Stimulated activated CD8-positive, alpha-beta memory T cell treated with anti-CD3 and anti-CD28 coated beads, Interleukin-12 subunit alpha, Interleukin-12 subunit beta, amount 100 ng/mL, for 24 hours (primary cell): ENCODE results near the gene RAB20.
"Not testable (repeated sequence)": the region's sequence is repeated elsewhere in the genome, so short reads cannot be mapped to it uniquely, and the experiment has no call there.

ENCODE experiments used
- DNase-seq: peaks from one replicate; pipeline ENCODE4 v3.0.0-alpha.2; 2020; ENCODE audit errors: extremely low read depth

RAB20 gene

GRCh38 chr13:110575322-110576069 lies 14.0 kb upstream of the RAB20 start:
- no peak for DNase-seq

GRCh38 chr13:110574161-110574560 lies 12.6 kb upstream of the RAB20 start:
- no peak for DNase-seq

DNA sequence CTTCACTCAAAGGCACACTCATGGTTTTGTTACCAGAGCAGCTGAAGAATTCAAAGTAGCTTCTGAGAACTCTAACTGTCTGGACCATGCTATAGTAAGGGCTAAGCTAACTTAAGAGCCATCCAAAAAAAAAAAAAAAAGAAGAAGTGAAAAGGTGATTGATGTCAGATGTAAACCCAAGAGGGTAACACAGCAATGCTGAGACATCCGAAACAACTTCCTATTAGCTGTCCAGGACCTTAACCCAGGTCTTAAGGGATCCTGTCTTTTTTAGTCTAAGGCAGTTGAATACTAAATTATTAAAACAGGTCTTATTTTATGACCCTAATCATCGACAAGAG lies 11.2 kb upstream of the RAB20 start:
- no peak for DNase-seq

DNA sequence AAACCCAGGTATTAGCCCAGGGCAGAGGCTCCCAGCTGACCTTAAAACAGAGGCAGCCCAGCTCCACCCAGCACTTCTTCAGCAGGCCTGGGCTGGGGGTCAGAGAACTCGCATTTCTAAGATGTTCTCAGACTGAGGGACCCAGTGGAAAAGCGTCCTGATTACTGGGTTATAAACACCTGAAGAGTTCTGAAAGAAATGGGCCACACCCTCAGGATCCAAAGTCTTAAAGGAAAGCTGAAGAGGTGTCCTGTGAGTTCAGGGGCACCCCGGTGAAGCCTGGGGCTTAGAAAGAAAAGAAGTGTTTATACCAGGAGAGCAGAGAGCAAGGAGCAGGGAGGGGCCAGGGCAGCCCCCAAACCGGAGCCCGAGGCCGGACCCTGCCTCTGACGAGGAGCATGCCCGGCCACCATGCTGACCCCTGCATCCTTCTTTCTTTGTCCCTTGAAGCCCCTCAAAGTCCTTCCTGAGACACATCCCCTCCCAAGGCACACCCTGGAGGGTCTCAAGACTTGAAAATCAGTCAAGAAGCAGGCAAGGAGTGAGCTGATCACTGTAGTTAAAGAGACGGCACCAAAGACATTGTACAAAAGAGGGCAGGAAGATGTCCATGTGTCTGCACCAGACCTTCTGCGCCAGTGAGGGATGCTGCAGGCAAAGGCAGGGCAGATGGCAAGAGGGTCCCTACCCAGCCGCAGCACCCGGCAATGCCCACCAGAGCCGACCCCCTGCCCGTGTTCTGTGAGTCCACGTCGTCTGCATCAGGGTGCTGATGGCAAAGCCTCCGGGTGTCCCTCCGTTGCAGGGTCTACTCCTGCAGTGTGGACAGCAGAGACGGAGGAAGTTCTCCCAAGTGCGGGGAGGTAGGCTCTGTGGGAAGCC lies 10.6 kb upstream of the RAB20 start:
- DNase-seq = no peak

DNA sequence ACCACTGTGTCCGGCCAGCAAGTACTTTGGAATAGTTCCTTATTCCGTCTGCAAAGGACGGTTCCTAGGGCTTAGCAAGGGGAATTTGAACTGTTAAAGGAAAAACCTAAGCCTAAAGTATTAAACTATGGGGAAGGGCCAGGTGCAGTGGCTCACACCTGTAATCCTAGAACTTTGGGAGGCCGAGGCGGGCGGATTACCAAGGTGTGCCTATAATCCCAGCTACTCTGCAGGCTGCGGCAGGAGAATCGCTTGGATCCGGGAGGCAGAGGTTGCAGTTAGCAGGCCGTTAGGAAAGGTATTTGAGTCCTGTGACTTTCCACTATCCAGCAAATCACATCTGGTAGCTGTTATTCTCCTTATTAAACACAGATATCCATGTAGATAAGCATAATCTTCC lies 9.4 kb upstream of the RAB20 start:
- DNase-seq = no peak

DNA sequence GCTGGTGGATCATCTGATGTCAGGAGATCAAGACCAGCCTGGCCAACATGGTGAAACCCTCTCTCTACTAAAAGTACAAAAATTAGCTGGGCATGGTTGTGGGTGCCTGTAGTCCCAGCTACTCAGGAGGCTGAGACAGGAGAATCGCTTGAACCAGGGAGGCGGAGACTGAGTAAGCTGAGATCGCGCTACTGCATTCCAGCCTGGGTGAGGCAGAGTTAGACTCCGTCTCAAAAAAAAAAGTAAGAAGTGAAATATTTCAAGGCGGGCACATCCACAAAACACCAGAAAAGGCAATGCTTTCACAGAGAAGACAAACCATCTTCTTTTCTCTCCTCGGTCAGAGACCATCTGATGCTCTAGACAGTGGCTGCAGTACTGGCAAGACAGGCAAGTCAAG lies 8.4 kb upstream of the RAB20 start:
- DNase-seq = not testable (repeated sequence)

DNA sequence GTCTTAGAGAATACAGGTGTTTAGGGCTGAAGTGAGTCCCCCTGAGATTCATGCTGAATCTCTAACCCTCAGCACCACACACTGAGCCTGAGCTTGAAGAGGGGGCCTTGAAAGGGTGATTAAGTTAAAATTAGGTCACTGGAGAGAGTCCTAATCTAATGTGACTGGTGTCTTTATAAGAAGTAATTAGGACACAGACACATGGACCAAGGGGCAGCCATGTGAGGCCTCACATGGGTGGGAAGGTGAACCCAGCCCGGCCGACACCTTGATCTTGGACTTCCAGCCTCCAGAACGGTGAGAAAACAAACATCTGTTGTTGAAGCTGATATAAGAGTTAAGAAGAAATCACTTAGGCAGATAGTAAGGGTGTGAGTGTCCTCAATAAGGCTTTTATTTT lies 7.1 kb upstream of the RAB20 start:
- DNase-seq = no peak

DNA sequence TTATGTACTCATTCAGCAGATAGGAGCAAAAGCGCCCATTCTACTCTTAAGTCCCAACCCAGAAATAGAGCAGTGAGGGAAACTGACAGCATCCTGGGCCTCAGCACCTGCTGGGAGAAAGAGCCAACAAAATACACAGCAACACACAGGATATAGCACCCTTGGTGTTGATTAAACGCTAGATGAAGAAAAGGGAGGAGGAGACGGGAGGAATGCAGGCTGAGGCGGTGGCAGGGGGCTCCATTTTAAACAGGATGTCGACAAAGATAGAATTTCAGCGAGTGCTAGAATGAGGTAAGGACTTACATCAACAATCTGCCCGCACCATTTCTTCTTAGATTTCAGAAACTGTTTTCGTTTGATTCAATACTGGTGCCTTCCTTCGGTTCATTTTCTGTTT lies 4.6 kb upstream of the RAB20 start:
- no peak for DNase-seq

DNA sequence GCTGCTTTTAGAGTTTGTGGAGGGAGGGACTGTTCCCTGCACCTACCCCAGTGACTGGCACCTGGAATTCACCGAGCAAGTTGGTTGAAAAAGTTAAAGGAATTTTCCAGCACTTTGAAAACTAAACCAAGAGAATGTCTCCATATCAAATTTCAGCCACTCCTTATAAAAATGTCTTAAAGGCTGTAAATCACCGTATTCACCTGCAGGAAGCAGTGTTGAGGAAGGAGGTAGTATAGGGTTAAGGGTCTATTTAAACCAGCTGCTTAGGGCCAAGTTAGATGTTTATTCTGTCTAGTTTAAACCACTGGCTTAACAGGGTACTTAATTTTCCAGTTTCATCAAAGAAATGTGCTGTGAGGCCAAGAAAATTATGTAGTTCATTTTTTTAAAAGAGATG lies 3.8 kb upstream of the RAB20 start:
- DNase-seq = no peak

GRCh38 chr13:110564472-110564985 lies 3.0 kb upstream of the RAB20 start:
- DNase-seq = no peak

- no peak for DNase-seq
Measured at GRCh38 chr13:110563463-110563774, 1.9 kb upstream of the RAB20 start.

DNA sequence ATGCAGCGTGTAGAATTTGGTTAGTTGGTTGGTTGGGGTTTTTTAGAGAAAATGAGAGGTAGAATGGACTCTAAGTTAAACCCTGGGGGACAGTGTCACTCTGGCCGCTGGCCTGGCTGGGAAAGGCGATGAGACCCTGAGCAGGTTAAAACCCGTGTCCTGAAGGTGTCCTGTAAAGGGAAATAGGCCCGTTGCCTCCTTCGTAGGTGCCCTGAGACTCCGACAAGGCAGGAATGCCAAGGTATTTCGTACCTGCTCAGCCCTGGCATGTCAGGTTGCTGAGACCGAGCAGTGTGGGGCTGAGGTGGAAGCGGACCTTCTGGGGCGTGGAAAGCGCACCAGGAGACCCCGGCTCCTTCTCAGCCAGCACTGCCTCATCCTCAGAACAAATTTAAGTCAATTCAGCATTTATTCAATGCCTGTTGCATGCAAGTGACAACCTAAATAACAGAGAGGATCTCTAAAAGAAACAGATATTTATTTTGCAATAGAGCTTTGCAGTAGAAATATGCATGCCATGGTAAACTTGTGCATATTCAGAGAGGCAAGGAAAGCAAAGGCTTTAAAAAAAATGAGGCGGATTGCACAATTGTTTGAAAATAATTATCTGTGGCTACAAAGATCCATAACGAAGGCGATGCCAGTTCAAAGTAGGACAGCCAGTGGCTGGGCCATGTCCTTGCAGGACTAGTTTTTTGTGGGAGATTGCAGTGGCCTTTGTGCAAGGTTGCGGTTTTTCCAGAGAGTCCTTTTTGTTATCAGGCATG lies 1.4 kb upstream of the RAB20 start:
- DNase-seq = no peak

- DNase-seq = no peak
Measured at GRCh38 chr13:110562036-110562597, 595 bp upstream of the RAB20 start.

DNA sequence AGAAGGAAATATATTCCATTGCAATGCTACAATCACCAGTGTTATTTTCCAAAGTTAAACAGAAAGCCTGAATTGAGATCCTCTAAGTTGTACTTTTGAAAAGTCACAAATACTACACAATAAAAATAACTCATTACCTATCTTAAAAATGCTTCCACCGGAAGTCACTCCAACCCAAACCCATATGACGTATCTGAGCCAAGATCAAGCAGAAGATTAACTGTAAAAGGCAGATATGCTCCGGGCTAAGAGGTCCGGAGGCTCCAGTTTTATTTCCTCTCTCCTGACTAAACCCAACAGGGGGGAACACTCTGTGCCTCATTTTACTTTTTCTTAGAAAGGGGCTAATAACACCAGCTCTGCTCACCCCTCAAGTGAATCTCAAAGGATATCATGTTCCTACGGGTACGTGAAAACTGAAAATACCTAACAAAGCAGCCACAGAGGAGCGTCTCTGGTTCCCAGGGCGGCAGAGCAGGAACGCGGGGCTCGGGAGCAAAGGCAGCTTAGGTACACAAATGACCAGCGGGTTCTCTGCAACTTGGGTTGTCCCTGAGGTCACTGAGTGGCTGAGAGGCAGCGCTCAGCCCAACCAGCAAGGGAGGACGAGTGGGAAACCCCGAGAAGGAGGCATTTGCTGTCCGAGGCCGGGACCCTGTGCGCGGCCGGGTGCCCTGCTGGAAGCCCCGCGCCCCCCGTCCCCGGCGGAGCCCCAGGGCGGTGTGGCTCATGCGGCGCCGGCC lies 750 bp downstream of the RAB20 start:
- DNase-seq = no peak

GRCh38 chr13:110559986-110560385 lies 1.5 kb downstream of the RAB20 start:
- no peak for DNase-seq

GRCh38 chr13:110559429-110559943 lies 2.0 kb downstream of the RAB20 start:
- no peak for DNase-seq

GRCh38 chr13:110557610-110558305 lies 3.8 kb downstream of the RAB20 start:
- DNase-seq = no peak

DNA sequence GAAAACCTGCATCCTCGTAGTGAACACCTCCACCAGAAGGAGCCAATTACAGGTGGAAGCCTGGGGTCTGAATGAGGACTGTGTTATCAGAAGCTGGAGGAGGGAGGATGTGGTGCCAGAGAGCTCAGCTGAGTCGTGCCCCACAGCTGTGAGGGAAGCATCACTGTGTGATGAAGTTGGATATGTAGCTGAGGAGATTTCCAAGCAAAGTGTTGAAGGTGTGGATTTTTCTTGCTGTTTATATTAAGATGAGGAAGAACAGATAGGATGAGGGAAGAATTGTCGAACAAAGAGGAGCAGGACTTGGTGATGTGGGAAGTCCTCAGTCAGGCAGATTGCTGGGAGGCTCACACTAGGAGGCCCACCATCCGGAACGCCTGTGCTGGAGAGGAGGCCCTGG lies 4.4 kb downstream of the RAB20 start:
- no peak for DNase-seq

DNA sequence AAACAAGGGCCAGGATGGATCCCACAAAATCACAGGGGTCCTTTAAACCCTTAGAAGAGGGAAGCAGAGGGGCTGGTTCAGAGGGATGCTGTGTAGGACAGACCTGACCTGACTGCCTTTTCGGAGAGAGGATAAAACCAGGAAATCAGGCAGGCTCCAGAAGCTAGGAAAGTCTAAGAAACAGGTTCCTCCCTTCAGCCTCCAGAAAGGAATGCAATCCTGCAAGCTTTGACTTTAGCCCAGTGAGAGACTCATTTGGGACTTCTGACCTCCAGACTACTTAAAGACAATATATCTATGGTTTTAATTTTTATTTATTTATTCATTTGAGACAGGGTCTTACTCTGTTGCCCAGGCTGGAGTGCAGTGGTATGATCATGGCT lies 5.3 kb downstream of the RAB20 start:
- no peak for DNase-seq

DNA sequence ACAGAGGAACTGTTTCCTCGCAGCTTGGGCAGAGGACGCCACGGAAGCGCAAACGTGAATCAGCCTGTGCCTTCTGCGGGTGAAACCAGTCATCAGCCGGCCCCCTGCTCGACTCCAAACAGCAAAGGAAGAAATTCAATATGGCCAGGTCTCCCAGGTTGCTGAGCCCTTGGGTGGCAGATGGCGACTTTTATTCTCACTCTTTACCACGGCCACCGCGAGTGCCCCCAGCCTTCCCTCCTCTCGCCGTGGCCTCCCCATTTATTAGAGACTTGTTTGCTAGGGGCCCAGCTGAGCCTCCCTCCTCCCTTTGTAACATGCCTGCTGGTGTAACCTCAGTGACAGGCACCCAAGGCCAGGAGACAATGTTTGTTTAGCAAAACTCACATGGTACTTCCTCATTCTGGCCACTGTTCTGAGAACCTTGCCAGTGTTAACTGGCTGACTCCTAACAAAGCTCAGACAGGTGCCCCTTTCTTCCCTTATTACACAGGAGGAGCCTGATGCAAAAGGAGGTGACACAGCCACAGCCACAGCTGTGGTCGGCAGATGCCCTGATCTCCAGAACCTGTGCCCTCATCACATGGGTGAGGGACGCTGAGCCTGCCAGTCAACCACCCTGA lies 5.8 kb downstream of the RAB20 start:
- DNase-seq = no peak
